HG02588 (cell line): ENCODE measurements around the gene C1orf87.

Experiments used
- ATAC-seq: cut with Tn5 transposase; IDR thresholded peaks from one replicate; pipeline ENCODE4 v1.9.1; 2021; ENCODE audit warnings: mild to moderate bottlenecking, moderate library complexity; ENCODE audit not compliant: unreplicated experiment

C1orf87 gene, protein sequence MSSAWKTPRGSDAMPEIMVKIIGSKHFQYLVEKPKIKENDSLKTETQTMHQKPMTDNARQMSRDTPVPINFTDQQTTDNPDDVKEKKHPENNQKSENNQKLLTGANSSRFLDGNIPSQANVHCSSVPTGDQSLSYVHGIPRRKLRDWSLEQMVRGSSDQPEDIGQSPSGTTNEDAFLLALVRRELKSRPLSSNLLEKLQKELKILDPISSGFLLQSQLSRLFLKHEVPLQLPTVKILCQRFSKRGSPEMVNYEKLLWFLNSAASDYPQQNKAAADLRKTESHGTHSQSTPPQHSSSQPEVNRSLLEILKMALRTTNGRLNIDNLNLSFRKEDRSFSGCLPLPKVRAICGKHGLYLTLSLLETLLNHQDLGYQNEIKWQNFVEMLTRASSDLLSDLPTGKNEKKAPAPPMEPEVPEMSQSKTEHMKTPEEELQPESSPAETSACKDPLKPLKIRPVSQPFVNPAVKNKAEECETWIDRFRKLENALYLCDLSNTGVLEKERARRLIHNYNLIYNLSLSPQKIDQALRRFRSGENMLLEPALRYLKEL

GRCh38 chr1:60073605-60074278, at the start of gene C1orf87:
TSS of gene C1orf87 (minus strand) at chr1:60073770. CDS start at chr1:60072643, 1,127 bp downstream.
- no peak for ATAC-seq

- ATAC-seq, result no peak
Measured at GRCh38 chr1:60118085-60118484, 44.5 kb upstream of the C1orf87 start.

- ATAC-seq, result no peak
Measured at GRCh38 chr1:60114745-60115318, 41.3 kb upstream of the C1orf87 start.

- no peak for ATAC-seq
Measured at GRCh38 chr1:60113596-60113995, 40.0 kb upstream of the C1orf87 start.

DNA sequence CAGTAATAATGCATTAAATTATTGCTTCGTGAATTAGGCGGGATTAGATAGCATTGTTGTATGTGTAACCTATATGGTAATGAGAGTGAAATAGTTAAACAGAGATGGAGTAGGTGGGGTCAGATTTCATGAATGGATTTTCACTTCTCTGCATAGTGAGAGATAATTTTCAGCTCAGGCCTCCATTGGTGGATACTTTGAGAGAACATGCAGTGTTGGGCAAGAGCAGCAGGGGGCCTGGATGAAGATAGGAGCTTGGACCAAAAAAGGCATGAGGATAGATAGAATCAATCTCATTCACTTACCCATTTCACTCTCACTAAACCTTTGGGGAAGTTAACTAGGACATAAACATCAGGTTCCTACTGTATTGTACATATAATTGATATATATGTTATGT, 39.5 kb upstream of the C1orf87 start:
- no peak for ATAC-seq

- ATAC-seq, result no peak
Measured at GRCh38 chr1:60111716-60112115, 38.1 kb upstream of the C1orf87 start.

DNA sequence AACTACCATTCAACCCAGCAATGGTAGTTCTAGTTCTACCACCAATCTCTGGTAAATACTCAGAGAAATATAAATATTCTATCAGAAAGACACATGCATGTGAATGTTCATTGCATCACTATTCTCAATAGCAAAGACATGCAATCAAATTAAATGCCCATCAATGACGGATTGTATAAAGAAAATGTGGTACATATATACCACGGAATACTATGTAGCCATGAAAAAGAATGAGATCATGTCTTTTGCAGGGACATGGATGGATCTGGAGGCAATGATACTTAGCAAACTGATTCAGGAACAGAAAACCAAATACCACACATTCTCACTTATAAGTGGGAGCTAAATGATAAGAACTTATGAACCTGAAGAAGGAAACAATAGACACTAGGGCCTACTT, 37.5 kb upstream of the C1orf87 start:
- ATAC-seq, result no peak

GRCh38 chr1:60108196-60108595, 34.6 kb upstream of the C1orf87 start:
- no peak for ATAC-seq

GRCh38 chr1:60103186-60103585, 29.6 kb upstream of the C1orf87 start:
- no peak for ATAC-seq

GRCh38 chr1:60102267-60103061, 28.9 kb upstream of the C1orf87 start:
- ATAC-seq, result no peak

- no peak for ATAC-seq
Measured at GRCh38 chr1:60101516-60101915, 27.9 kb upstream of the C1orf87 start.

- ATAC-seq, result no peak
Measured at GRCh38 chr1:60091195-60091715, 17.7 kb upstream of the C1orf87 start.

GRCh38 chr1:60090655-60091054, 17.1 kb upstream of the C1orf87 start:
- ATAC-seq, result no peak

DNA sequence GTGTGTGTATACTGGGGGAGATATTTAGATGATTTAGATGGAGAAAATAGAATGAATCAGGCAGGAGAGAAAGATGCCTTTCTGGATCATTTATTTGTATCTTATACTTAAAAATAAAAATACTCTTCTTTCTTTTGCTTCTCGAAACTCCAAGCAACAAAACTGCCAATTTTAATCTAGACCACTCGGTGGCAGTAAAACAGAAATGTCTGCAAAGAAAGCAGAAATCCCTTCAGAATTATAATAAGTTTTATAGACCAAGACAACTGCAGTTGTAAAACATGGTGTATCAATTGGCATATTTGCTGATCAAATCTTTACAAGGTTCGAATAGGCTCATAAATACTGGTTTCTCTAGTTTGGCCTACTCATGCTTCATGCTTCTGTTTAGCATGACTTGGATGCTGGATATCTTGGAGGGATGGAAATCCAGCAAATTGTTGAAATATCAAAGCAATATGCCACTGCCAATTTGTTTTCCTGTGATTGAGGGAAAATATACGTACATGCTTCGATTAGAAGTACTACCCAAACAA, 15.1 kb upstream of the C1orf87 start:
- ATAC-seq, result no peak

DNA sequence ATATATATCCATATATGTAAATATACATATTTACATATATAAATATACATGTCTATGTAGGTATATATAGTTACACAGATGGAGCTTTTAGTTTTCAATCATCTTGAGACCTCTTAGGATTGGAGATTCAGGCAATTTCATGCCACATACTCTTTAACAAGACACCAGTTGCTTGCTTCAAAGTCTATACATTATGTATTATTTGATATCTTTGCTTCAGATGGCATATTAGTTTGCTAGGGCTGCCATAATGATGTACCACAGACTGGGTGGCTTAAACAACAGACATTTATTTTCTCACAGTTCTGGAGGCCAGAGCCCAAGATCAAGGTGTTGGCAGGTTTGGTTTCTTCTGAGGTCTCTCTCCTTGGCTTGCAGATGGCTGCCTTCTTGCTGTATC, 14.1 kb upstream of the C1orf87 start:
- no peak for ATAC-seq

DNA sequence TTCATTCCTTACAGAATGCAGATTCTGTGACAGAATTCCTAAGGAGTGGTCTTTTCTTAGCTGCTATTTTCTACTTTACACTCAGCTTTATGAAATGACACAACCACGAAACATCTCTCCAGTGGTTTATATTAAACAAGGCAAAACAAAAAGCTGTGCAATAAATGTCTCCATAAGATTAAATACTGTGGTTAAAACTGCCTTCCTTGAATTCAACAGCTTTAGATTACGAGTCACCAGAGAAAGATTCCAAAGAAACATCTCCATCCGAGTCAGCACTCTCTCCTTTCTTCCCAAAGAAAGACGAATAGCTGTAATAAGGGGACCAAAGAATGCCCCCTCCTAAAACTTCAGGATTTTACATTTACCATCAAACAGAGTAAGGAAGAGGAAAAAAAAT, 4.6 kb upstream of the C1orf87 start:
- ATAC-seq, result no peak

DNA sequence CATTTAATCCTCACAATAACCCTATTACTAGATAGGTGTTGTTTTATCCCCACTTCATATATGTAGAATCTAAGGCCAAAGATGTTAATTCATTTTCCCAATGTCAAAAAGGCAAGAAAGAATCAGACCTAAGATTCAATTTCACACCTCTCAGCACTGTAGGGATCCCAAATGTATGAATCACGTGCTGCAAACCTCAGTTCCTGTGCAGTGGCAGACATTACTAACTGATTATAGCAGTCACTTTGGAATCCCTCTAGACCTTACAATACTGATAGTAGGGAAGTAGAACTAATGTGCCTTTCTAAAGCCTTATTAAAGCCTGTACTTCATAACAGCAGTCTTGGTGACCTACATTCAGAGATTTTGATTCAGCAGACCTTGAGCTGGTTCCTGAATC, 2.3 kb downstream of the C1orf87 start:
- no peak for ATAC-seq

DNA sequence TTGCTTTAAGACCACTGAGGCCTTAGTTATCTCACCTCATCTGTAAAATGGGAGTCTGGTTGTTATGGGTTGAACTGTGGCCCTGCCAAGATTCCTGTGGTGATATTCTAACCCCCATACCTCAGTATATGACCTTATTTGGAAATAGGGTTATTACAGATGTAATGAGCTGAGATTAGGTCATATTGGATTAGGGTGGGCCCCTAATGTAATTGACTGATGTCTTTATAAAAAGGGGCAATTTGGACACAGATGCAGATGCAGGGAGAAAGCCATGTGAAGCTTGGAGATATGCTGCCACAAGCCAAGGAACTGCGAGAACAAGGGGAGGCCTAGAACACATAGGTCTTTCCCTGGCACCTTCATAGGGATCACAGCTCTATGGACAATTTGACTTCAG, 3.9 kb downstream of the C1orf87 start:
- no peak for ATAC-seq

GRCh38 chr1:60068393-60069045, 5.1 kb downstream of the C1orf87 start:
- no peak for ATAC-seq

- no peak for ATAC-seq
Measured at GRCh38 chr1:60066001-60066400, 7.6 kb downstream of the C1orf87 start.
